H9 (cell line): ENCODE results near the gene VWA1. TPM values are rescaled to one million over a fixed set of nuclear protein-coding genes. Genes with fewer than 3 reads are reported as not detected.

ENCODE experiments used
- DNase-seq: peaks from one replicate; pipeline ENCODE4 v3.0.0-alpha.2; 2017
- H2AFZ ChIP-seq: one replicate; pipeline ENCODE4 v1.6.1; 2013; ENCODE audit warnings: mild to moderate bottlenecking, low read length, control low read depth, moderate library complexity
- H2AK5ac ChIP-seq: 2 replicates; pipeline ENCODE4 v1.6.1; 2013; ENCODE audit warnings: low read length, control low read depth, mixed read lengths; ENCODE audit not compliant: insufficient read length
- H2BK120ac ChIP-seq: one replicate; pipeline ENCODE4 v1.6.1; 2013; ENCODE audit warnings: low read depth, mild to moderate bottlenecking, low read length, control low read depth, inconsistent platforms; ENCODE audit not compliant: poor library complexity, severe bottlenecking
- H2BK12ac ChIP-seq: 2 replicates; pipeline ENCODE4 v1.6.1; 2013; ENCODE audit warnings: low read length, control low read depth, mixed read lengths, low read depth; ENCODE audit not compliant: insufficient read length
- H2BK15ac ChIP-seq: 2 replicates; pipeline ENCODE4 v1.6.1; 2013; ENCODE audit warnings: low read depth, low read length, control low read depth
- H2BK20ac ChIP-seq: one replicate; pipeline ENCODE4 v1.6.1; 2013; ENCODE audit warnings: low read depth, mild to moderate bottlenecking, low read length, control low read depth, inconsistent platforms; ENCODE audit not compliant: poor library complexity, severe bottlenecking
- H2BK5ac ChIP-seq: 2 replicates; pipeline ENCODE4 v1.6.1; 2013; ENCODE audit warnings: low read length, control low read depth, mixed read lengths; ENCODE audit not compliant: insufficient read length
- H3K14ac ChIP-seq: 2 replicates; pipeline ENCODE4 v1.6.1; 2013; ENCODE audit warnings: low read length, control low read depth; ENCODE audit not compliant: insufficient read depth
- H3K18ac ChIP-seq: 2 replicates; pipeline ENCODE4 v1.6.1; 2013; ENCODE audit warnings: low read depth, mild to moderate bottlenecking, mixed read lengths, low read length, control low read depth; ENCODE audit not compliant: insufficient read length
- H3K23ac ChIP-seq: 2 replicates; pipeline ENCODE4 v1.6.1; 2013; ENCODE audit warnings: low read length, control low read depth, mixed read lengths, low read depth; ENCODE audit not compliant: insufficient read length
- H3K23me2 ChIP-seq: 2 replicates; pipeline ENCODE4 v1.6.1; 2013; ENCODE audit warnings: low read depth, mild to moderate bottlenecking, mixed read lengths, low read length, control low read depth; ENCODE audit not compliant: insufficient read length, poor library complexity, severe bottlenecking
- H3K27ac ChIP-seq: 2 replicates; pipeline ENCODE4 v1.5.1; 2013; ENCODE audit warnings: low read length, control low read depth, mixed read lengths, low read depth; ENCODE audit not compliant: insufficient read length
- H3K27me3 ChIP-seq: 2 replicates; pipeline ENCODE4 v1.6.1; 2013; ENCODE audit warnings: low read length, control low read depth, inconsistent platforms; ENCODE audit not compliant: insufficient read depth
- H3K4ac ChIP-seq: 2 replicates; pipeline ENCODE4 v1.6.1; 2013; ENCODE audit warnings: low read depth, mild to moderate bottlenecking, control low read depth, inconsistent platforms, low read length, moderate library complexity
- H3K4me1 ChIP-seq: 2 replicates; pipeline ENCODE4 v1.6.1; 2013; ENCODE audit warnings: low read length, control low read depth, inconsistent platforms; ENCODE audit not compliant: insufficient read depth
- H3K4me2 ChIP-seq: 2 replicates; pipeline ENCODE4 v1.6.1; 2013; ENCODE audit warnings: low read length, control low read depth, mixed read lengths; ENCODE audit not compliant: insufficient read length, insufficient read depth
- H3K56ac ChIP-seq: 2 replicates; pipeline ENCODE4 v1.6.1; 2013; ENCODE audit warnings: low read depth, mild to moderate bottlenecking, mixed read lengths, low read length, control low read depth; ENCODE audit not compliant: insufficient read length
- H3K79me1 ChIP-seq: 2 replicates; pipeline ENCODE4 v1.6.1; 2013; ENCODE audit warnings: low read depth, mild to moderate bottlenecking, moderate library complexity, low read length, control low read depth, inconsistent platforms; ENCODE audit not compliant: insufficient read depth, poor library complexity, severe bottlenecking
- H3K79me2 ChIP-seq: 2 replicates; pipeline ENCODE4 v1.6.1; 2013; ENCODE audit warnings: low read length, control low read depth, inconsistent platforms; ENCODE audit not compliant: insufficient read depth
- H3K9ac ChIP-seq: 2 replicates; pipeline ENCODE4 v1.6.1; 2013; ENCODE audit warnings: low read length, control low read depth, mixed read lengths; ENCODE audit not compliant: insufficient read length; ENCODE audit errors: extremely low read depth
- H3K9me3 ChIP-seq: one replicate; pipeline ENCODE4 v1.6.1; 2013; ENCODE audit warnings: low read depth, low read length, inconsistent platforms; ENCODE audit not compliant: control insufficient read depth
- H3T11ph ChIP-seq: one replicate; pipeline ENCODE4 v1.6.1; 2013; ENCODE audit warnings: mild to moderate bottlenecking, low read length, control low read depth, inconsistent platforms
- H4K20me1 ChIP-seq: one replicate; pipeline ENCODE4 v1.6.1; 2013; ENCODE audit not compliant: control insufficient read depth, insufficient read length, insufficient read depth
- H4K5ac ChIP-seq: 2 replicates; pipeline ENCODE4 v1.6.1; 2013; ENCODE audit warnings: low read depth, mild to moderate bottlenecking, mixed read lengths, low read length, control low read depth; ENCODE audit not compliant: insufficient read length
- H4K8ac ChIP-seq: replicated peaks from 2 replicates; pipeline ENCODE4 v1.6.1; 2013; ENCODE audit warnings: low read length, control low read depth, mixed read lengths, low read depth; ENCODE audit not compliant: insufficient read length
- H4K91ac ChIP-seq: 2 replicates; pipeline ENCODE4 v1.6.1; 2013; ENCODE audit warnings: low read depth, mild to moderate bottlenecking, moderate library complexity, mixed read lengths, low read length, control low read depth; ENCODE audit not compliant: insufficient read length
- H3K27ac Mint-ChIP-seq, 3 experiments: 2 replicates in 2 of 3; 3 replicates in 1 of 3; pipeline ENCODE4 v1.8.0; 2020 to 2021; ENCODE audit warnings: mixed read lengths in 3 of 3, mild to moderate bottlenecking in 1 of 3, moderate library complexity in 1 of 3
- H3K27me3 Mint-ChIP-seq: 2 replicates; pipeline ENCODE4 v1.8.0; 2021; ENCODE audit warnings: low read depth, mild to moderate bottlenecking, moderate library complexity, mixed read lengths
- H3K36me3 Mint-ChIP-seq, 3 experiments: 2 replicates in 2 of 3; 3 replicates in 1 of 3; pipeline ENCODE4 v1.8.0; 2020 to 2021; ENCODE audit warnings: low read depth in 3 of 3, mixed read lengths in 3 of 3; ENCODE audit not compliant: insufficient read depth in 1 of 3
- H3K4me1 Mint-ChIP-seq, 2 experiments: 2 replicates each; pipeline ENCODE4 v1.8.0; 2020; ENCODE audit warnings: mixed read lengths in 2 of 2
- H3K4me3 Mint-ChIP-seq, 2 experiments: 2 replicates in 1 of 2; 3 replicates in 1 of 2; pipeline ENCODE4 v1.8.0; 2020 to 2021; ENCODE audit warnings: mild to moderate bottlenecking in 2 of 2, mixed read lengths in 2 of 2, moderate library complexity in 1 of 2
- H3K9me3 Mint-ChIP-seq, 2 experiments: 2 replicates in 1 of 2; 3 replicates in 1 of 2; pipeline ENCODE4 v1.8.0; 2020; ENCODE audit warnings: mild to moderate bottlenecking in 2 of 2, mixed read lengths in 2 of 2, moderate library complexity in 1 of 2
- CTCF ChIP-seq: fragments of 200-600 bp; sonication (generic); conservative IDR thresholded peaks from 3 replicates; pipeline ENCODE4 v1.8.0; 2021; ENCODE audit warnings: antibody characterized with exemption, mild to moderate bottlenecking
- WGBS: extraction: QIAGEN DNeasy Blood & Tissue Kit; methylation state at CpG from one replicate; pipeline ENCODE4 v1.1.7; 2013; ENCODE audit warnings: missing lambda C conversion rate, low lambda C conversion rate, mixed read lengths; ENCODE audit not compliant: insufficient read length; ENCODE audit errors: extremely low coverage; 5-methylcytosine and 5-hydroxymethylcytosine counted together
- total RNA-seq: library from RNA; stranded (reverse); gene quantifications from 2 replicates; pipeline ENCODE4 v1.2.1, GENCODE V29; 2021

Gene VWA1
- total RNA-seq, 1 experiment from 2014 or later, result 57.1 TPM

- Histone ChIP-seq H3K14ac (no peak overlapping the region), H4K20me1 (no peaks in the 10 kb centered on the region), H2BK20ac (no peak overlapping the region), H3K79me1 (peaks cover 3% of the 10 kb centered on the region), H4K91ac (no peak overlapping the region), H3K4me1 (no peaks in the 10 kb centered on the region), H2AK5ac (no peak overlapping the region), H3K23me2 (no peaks in the 10 kb centered on the region), H3K27me3 (no peaks in the 10 kb centered on the region), H2BK120ac (no peak overlapping the region), H3K9me3 (no peaks in the 10 kb centered on the region), H3K23ac (no peak overlapping the region), H3T11ph (no peak overlapping the region), H3K4me2 (no peak overlapping the region), H2BK5ac (no peak overlapping the region), H2BK12ac (no peak overlapping the region), H2AFZ (no peak overlapping the region), H3K4ac (no peak overlapping the region), H4K8ac (no peak overlapping the region), H3K18ac (no peak overlapping the region), H3K9ac (no peak overlapping the region), H4K5ac (no peak overlapping the region), H3K79me2 (no peaks in the 10 kb centered on the region), H2BK15ac (no peak overlapping the region), H3K56ac (no peak overlapping the region), H3K27ac (no peak overlapping the region)
- WGBS, result no CpG with 5 or more reads among the region's 8 CpGs
- peaks cover 40 to 67% (median 51%) of the 10 kb centered on the region in 3 experiments; a peak in 6 of 7 replicates for H3K36me3 Mint-ChIP-seq
- no peaks in the 10 kb centered on the region for H3K27me3 Mint-ChIP-seq
- DNase-seq, result no peak
- peaks cover 4% of the 10 kb centered on the region in 2 experiments; a peak in 1 of 4 replicates for H3K4me1 Mint-ChIP-seq
- no peak overlapping the region for H3K4me3 Mint-ChIP-seq
- H3K27ac Mint-ChIP-seq, result no peak overlapping the region
- no peak for TF ChIP-seq CTCF
- H3K9me3 Mint-ChIP-seq, result no peaks in the 10 kb centered on the region
Measured at GRCh38 chr1:1385931-1386330, 49.6 kb upstream of the VWA1 start.
